ENCODE measurements around the gene SLC6A6.
"Not testable (repeated sequence)": the region's sequence is repeated elsewhere in the genome, so short reads cannot be mapped to it uniquely, and the experiment has no call there.

SLC6A6 gene

DNA sequence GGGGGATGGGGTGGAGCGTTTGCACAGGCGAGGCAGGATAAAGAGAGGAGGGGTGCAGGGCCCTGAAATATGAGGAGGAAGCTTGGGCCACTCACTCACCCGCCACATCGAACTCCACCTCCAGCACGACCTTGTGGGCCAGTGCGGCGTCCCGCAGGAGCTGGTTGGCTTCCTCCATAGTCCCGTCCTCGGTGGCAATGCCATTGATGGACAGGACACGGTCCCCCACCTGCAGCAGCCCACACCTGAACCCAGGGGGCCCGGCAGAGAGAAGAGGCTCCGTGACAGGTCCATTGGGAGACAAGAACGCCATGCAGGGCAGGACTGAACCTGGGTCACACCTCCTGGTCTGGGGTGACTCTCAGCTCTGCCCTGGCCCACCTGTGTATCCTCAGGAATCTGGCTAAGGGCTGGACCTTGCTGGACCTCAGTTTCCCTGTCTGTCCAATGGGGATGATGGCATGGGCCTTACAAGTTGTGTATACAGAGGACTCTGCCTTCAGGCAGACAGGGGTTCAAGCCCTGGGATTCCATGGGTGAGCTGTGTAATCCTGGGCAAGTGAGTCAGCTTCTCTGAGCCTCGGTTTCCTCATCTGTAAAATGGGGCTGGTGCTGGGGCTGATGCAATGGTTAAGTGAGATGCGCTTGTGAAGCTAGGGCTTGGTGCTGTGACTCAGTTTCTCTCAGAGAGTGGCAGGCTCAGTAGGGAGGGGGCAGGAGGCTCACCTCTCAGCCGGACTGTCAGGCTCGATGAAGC, 111.3 kb downstream of the SLC6A6 start:
- H3K27me3 Mint-ChIP-seq (ENCODE audit: low read depth, poor library complexity) = peaks cover 11% of the 10 kb centered on the region

GRCh38 chr3:14514323-14514720, 111.9 kb downstream of the SLC6A6 start:
- no peak for DNase-seq
- Mint-ChIP-seq H3K36me3 (ENCODE audit: low read depth) (no peaks in the 10 kb centered on the region), H3K4me1 (peaks cover 16% of the 10 kb centered on the region), H3K4me3 (no peak overlapping the region), H3K27ac (no peak overlapping the region), H3K9me3 (no peaks in the 10 kb centered on the region), H3K27me3 (ENCODE audit: low read depth, poor library complexity) (peaks cover 11% of the 10 kb centered on the region)
- no peak for TF ChIP-seq CTCF (IDR thresholded peaks at IDR 0.05)

More for the DNA sequence above, 111.3 kb downstream of the SLC6A6 start:
- Mint-ChIP-seq H3K36me3 (ENCODE audit: low read depth) (no peaks in the 10 kb centered on the region), H3K27ac (no peak overlapping the region), H3K4me1 (peaks cover 15% of the 10 kb centered on the region), H3K9me3 (no peaks in the 10 kb centered on the region), H3K4me3 (no peak overlapping the region)
- no peak for TF ChIP-seq CTCF (IDR thresholded peaks at IDR 0.05)
- no peak for DNase-seq

DNA sequence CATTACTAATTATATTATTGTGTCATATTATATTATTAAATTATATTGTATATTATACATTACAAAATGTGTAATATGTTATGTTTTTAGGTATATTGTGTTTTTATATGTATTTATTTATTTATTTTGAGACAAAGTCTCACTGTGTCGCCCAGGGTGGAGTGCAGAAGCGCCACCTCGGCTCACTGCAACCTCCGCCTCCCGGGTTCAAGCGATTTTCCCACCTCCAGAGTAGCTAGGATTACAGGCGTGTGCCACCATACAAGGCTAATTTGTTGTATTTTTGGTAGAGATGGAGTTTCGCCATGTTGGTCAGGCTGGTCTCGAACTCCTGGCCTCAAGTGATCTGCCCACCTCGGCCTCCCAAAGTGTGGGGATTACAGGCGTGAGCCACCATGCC, 113.1 kb downstream of the SLC6A6 start:
- not testable (repeated sequence) for H3K27me3 Mint-ChIP-seq (ENCODE audit: low read depth, poor library complexity); H3K4me3 Mint-ChIP-seq; H3K36me3 Mint-ChIP-seq (ENCODE audit: low read depth); DNase-seq; H3K27ac Mint-ChIP-seq; H3K9me3 Mint-ChIP-seq
- H3K4me1 Mint-ChIP-seq = peaks cover 14% of the 10 kb centered on the region

DNA sequence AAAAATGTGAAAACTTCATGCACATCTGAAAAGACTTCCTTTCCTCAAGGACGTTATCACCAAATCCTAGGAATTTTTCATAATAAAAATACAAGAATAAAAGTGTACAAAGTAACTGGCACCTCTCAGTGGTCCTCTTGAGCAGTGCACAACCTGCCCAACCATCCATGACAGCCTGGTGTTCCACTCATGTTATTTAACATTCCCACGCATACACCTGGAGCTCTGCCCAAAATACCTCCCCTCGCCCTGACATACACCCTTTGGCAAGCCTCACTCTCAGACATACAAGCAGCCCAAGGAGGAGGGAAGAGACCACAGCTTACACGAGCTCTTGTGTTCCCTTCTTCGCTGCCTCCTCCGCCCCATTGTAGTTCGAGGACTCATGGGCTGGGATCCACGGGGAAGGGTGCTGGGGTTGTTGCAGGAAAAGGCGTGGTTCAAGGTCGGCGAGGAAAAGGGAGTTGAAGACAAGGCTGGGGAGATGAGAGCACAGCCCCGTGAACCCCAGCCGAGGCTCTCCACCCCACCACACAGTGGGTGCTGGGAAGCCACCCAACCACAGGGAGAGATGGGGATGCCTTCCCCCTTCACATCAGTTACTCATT, 114.4 kb downstream of the SLC6A6 start:
- peaks cover 2% of the 10 kb centered on the region for H3K27me3 Mint-ChIP-seq (ENCODE audit: low read depth, poor library complexity)
- H3K4me1 Mint-ChIP-seq = peaks cover 17% of the 10 kb centered on the region
- no peak overlapping the region for H3K27ac Mint-ChIP-seq
- H3K36me3 Mint-ChIP-seq (ENCODE audit: low read depth) = no peaks in the 10 kb centered on the region
- H3K9me3 Mint-ChIP-seq = no peaks in the 10 kb centered on the region
- H3K4me3 Mint-ChIP-seq = no peak overlapping the region
- DNase-seq = no peak
- no peak for TF ChIP-seq CTCF (IDR thresholded peaks at IDR 0.05)

DNA sequence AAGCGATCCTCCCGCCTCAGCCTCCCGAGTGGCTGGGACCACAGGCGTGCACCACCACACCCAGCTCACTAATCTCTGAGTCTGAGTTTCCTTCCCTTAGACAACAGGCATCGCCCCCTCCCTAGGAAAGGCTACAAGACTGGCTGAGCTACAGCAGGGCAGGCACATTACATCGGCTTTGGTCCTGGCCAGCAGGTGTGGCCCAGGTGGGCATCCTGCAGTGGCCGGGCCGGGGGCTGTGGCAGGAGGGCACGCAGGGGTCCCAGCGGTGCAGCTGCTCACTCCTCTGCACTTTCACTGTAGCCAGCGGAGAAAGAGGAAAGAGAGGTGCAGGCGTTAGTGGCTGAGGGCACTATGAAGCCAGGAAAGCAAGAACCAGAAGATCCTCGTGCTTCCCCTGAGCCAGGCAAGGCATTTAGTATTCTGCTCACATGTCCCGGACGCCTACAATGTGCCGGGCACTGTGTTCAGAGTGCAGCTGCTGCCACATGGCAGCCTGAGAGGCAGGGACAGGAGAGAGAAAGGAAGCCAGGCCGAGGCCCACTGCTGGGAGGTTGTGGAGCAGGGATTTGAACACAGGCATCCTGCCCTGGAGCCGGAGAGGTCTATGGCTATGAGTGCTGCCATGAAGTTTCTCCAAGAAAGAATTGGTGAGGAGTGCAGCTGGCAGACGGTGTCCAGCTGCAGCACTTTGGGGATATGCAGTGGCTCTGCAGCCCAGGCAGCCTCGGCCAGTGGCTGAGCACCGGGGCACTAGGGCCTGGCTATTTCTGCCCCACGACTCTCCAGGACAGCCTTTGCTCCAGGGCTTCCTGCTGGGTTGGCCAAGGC, 115.4 kb downstream of the SLC6A6 start:
- Mint-ChIP-seq H3K36me3 (ENCODE audit: low read depth) (no peaks in the 10 kb centered on the region), H3K4me3 (no peak overlapping the region), H3K9me3 (no peaks in the 10 kb centered on the region), H3K27me3 (ENCODE audit: low read depth, poor library complexity) (no peaks in the 10 kb centered on the region), H3K27ac (no peak overlapping the region), H3K4me1 (peaks cover 14% of the 10 kb centered on the region)
- DNase-seq = no peak
- TF ChIP-seq CTCF (IDR thresholded peaks at IDR 0.05) = no peak

DNA sequence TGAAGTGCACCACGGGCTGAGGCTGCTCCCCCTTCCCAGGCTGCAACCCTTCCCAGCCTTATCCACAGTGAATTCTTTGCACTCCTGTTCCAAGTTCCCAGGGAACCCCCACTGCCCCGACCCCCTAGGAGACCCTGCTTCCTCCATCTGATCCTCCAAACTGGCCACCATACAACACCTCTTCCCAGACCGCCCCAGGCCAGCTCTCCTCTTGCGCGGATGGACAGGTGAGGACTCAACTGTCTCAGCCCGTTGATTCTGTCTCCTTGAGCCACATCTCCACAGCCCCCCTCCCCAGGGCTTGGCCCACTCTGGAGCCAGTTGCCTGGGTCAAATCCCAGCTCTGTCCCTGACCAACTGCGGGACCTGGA, 116.0 kb downstream of the SLC6A6 start:
- no peaks in the 10 kb centered on the region for H3K9me3 Mint-ChIP-seq
- H3K36me3 Mint-ChIP-seq (ENCODE audit: low read depth) = no peaks in the 10 kb centered on the region
- H3K27ac Mint-ChIP-seq = no peak overlapping the region
- peaks cover 19% of the 10 kb centered on the region for H3K4me1 Mint-ChIP-seq
- no peak overlapping the region for H3K4me3 Mint-ChIP-seq
- no peaks in the 10 kb centered on the region for H3K27me3 Mint-ChIP-seq (ENCODE audit: low read depth, poor library complexity)
- no peak for DNase-seq
- TF ChIP-seq CTCF (IDR thresholded peaks at IDR 0.05) = no peak
